Mesenchymal stem cell (in vitro differentiated cells and primary cell): ENCODE results near the gene KNL1.
"Not testable (repeated sequence)": the region's sequence is repeated elsewhere in the genome, so short reads cannot be mapped to it uniquely, and the experiment has no call there.

Source experiments
- DNase-seq: peaks from one replicate; pipeline ENCODE4 v3.0.0-alpha.2; 2013
- H2AFZ ChIP-seq: one replicate; pipeline ENCODE4 v1.6.1; 2013; ENCODE audit warnings: low read depth, mild to moderate bottlenecking, control low read depth, inconsistent platforms, low read length, moderate library complexity
- H2AK5ac ChIP-seq: 2 replicates; pipeline ENCODE4 v1.6.1; 2013; ENCODE audit warnings: low read length, moderate library complexity, mild to moderate bottlenecking, inconsistent platforms; ENCODE audit not compliant: severe bottlenecking
- H2BK120ac ChIP-seq: one replicate; pipeline ENCODE4 v1.6.1; 2013; ENCODE audit warnings: low read depth, mild to moderate bottlenecking, inconsistent platforms, low read length, moderate library complexity
- H2BK12ac ChIP-seq, 2 experiments: one replicate each; pipeline ENCODE4 v1.6.1; 2013; ENCODE audit warnings: inconsistent platforms in 2 of 2, low read length in 2 of 2, mild to moderate bottlenecking in 2 of 2, moderate library complexity in 2 of 2, control low read depth in 1 of 2
- H2BK15ac ChIP-seq: one replicate; pipeline ENCODE4 v1.6.1; 2013; ENCODE audit warnings: mild to moderate bottlenecking, low read depth, inconsistent platforms; ENCODE audit not compliant: poor library complexity, severe bottlenecking
- H2BK5ac ChIP-seq: 2 replicates; pipeline ENCODE4 v1.6.1; 2013; ENCODE audit warnings: low read depth, mild to moderate bottlenecking, low read length, control low read depth, inconsistent platforms; ENCODE audit not compliant: poor library complexity, severe bottlenecking
- H3K14ac ChIP-seq, 2 experiments: one replicate each; pipeline ENCODE4 v1.6.1; 2013; ENCODE audit warnings: inconsistent platforms in 2 of 2, low read length in 2 of 2, control low read depth in 1 of 2, mild to moderate bottlenecking in 1 of 2, moderate library complexity in 1 of 2
- H3K18ac ChIP-seq, 2 experiments: one replicate each; pipeline ENCODE4 v1.6.1; 2013; ENCODE audit warnings: inconsistent platforms in 2 of 2, low read length in 2 of 2, control low read depth in 1 of 2, low read depth in 1 of 2, mild to moderate bottlenecking in 1 of 2
- H3K23ac ChIP-seq, 2 experiments: one replicate each; pipeline ENCODE4 v1.6.1; 2013; ENCODE audit warnings: inconsistent platforms in 2 of 2, low read length in 2 of 2, mild to moderate bottlenecking in 2 of 2, moderate library complexity in 2 of 2, control low read depth in 1 of 2
- H3K27ac ChIP-seq: 2 replicates; pipeline ENCODE4 v1.5.1; 2013; ENCODE audit warnings: mild to moderate bottlenecking, moderate library complexity, low read length, control low read depth, inconsistent platforms; ENCODE audit not compliant: poor library complexity, severe bottlenecking
- H3K27me3 ChIP-seq, 2 experiments: 2 replicates each; pipeline versions ENCODE4 v1.6.1 to v1.7.0; 2013; ENCODE audit warnings: low read length in 2 of 2, mild to moderate bottlenecking in 2 of 2, moderate library complexity in 2 of 2, control low read depth in 1 of 2, inconsistent platforms in 1 of 2; ENCODE audit not compliant: control insufficient read depth in 1 of 2, insufficient read depth in 1 of 2
- H3K36me3 ChIP-seq, 2 experiments: 2 replicates each; pipeline versions ENCODE4 v1.6.1 to v1.7.0; 2013; ENCODE audit warnings: low read length in 2 of 2, control low read depth in 1 of 2, inconsistent platforms in 1 of 2, low read depth in 1 of 2, mild to moderate bottlenecking in 1 of 2; ENCODE audit not compliant: insufficient read depth in 2 of 2, control insufficient read depth in 1 of 2
- H3K4ac ChIP-seq, 2 experiments: one replicate each; pipeline ENCODE4 v1.6.1; 2013; ENCODE audit warnings: inconsistent platforms in 2 of 2, low read length in 2 of 2, mild to moderate bottlenecking in 2 of 2, moderate library complexity in 2 of 2, control low read depth in 1 of 2, low read depth in 1 of 2
- H3K4me1 ChIP-seq: 2 replicates; pipeline ENCODE4 v1.6.1; 2013; ENCODE audit warnings: low read depth, low read length, control low read depth; ENCODE audit not compliant: control insufficient read depth, insufficient read depth
- H3K4me2 ChIP-seq: 2 replicates; pipeline ENCODE4 v1.6.1; 2013; ENCODE audit warnings: low read length, mild to moderate bottlenecking, inconsistent platforms; ENCODE audit not compliant: poor library complexity, severe bottlenecking
- H3K4me3 ChIP-seq, 2 experiments: 2 replicates each; pipeline versions ENCODE4 v1.5.1 to v1.7.0; 2013; ENCODE audit warnings: low read length in 2 of 2, mild to moderate bottlenecking in 2 of 2, control low read depth in 1 of 2, low read depth in 1 of 2; ENCODE audit not compliant: insufficient read depth in 1 of 2
- H3K79me1 ChIP-seq: replicated peaks from 2 replicates; pipeline ENCODE4 v1.6.1; 2013; ENCODE audit warnings: mild to moderate bottlenecking, control low read depth, low read length, inconsistent platforms; ENCODE audit not compliant: poor library complexity, severe bottlenecking
- H3K9ac ChIP-seq: 2 replicates; pipeline ENCODE4 v1.7.0; 2013; ENCODE audit warnings: mild to moderate bottlenecking, low read length, moderate library complexity
- H3K9me3 ChIP-seq: 2 replicates; pipeline ENCODE4 v1.7.0; 2013; ENCODE audit warnings: mild to moderate bottlenecking, low read length; ENCODE audit not compliant: control insufficient read depth
- H4K8ac ChIP-seq: one replicate; pipeline ENCODE4 v1.6.1; 2013; ENCODE audit warnings: inconsistent platforms, mild to moderate bottlenecking, low read length, moderate library complexity
- H4K91ac ChIP-seq: one replicate; pipeline ENCODE4 v1.6.1; 2013; ENCODE audit warnings: mild to moderate bottlenecking, low read length, inconsistent platforms
- WGBS: methylation state at CpG from one replicate; pipeline ENCODE4 v1.1.7; 2013; ENCODE audit warnings: mixed read lengths; 5-methylcytosine and 5-hydroxymethylcytosine counted together

The KNL1 gene

DNA sequence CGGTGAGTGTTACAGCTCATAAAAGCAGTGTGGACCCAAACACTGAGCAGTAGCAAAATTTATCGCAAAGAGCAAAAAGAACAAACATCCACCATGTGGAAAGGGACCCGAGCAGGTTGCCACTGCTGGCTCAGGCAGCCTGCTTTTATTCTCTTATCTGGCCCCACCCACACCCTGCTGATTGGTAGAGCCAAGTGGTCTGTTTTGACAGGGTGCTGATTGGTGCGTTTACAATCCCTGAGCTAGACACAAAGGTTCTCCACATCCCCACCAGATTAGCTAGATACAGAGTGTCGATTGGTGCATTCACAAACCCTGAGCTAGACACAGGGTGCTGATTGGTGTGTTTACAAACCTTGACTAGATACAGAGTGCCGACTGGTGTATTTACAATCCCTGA is 82.2 kb downstream of the KNL1 start:
- H3K27ac ChIP-seq, H4K8ac ChIP-seq, H4K91ac ChIP-seq, H2BK15ac ChIP-seq, H2AK5ac ChIP-seq, H3K4me1 ChIP-seq, H3K23ac ChIP-seq, H3K9me3 ChIP-seq, H3K4ac ChIP-seq, H3K36me3 ChIP-seq, H3K27me3 ChIP-seq, H3K4me2 ChIP-seq, H2BK120ac ChIP-seq, H3K9ac ChIP-seq, DNase-seq, H2BK5ac ChIP-seq, H3K14ac ChIP-seq, H2AFZ ChIP-seq, H3K79me1 ChIP-seq, H3K4me3 ChIP-seq, H2BK12ac ChIP-seq, H3K18ac ChIP-seq: not testable (repeated sequence)
- 100% methylated on average over 3 of the region's 6 CpGs for WGBS

DNA sequence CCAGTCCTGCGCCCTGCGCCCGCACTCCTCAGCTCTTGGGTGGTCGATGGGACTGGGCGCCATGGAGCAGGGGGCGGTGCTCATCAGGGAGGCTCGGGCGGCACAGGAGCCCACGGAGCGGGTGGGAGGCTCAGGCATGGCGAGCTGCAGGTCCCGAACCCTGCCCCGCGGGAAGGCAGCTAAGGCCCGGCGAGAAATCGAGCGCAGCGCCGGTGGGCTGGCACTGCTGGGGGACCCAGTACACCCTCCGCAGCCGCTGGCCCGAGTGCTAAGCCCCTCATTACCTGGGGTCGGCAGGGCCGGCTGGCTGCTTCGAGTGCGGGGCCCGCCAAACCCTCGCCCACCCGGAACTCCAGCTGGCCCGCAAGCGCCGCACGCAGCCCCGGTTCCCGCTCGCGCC is 82.9 kb downstream of the KNL1 start:
- not testable (repeated sequence) for H2BK15ac ChIP-seq, H2AFZ ChIP-seq, H3K4me1 ChIP-seq, H3K23ac ChIP-seq, H3K18ac ChIP-seq, H4K91ac ChIP-seq, H3K36me3 ChIP-seq, H3K4me3 ChIP-seq, H3K14ac ChIP-seq, H2BK12ac ChIP-seq, DNase-seq, H4K8ac ChIP-seq, H2BK120ac ChIP-seq, H3K9ac ChIP-seq, H3K27me3 ChIP-seq, H2BK5ac ChIP-seq, H3K4ac ChIP-seq, H2AK5ac ChIP-seq, H3K79me1 ChIP-seq, H3K27ac ChIP-seq, H3K4me2 ChIP-seq, H3K9me3 ChIP-seq
- WGBS = 99% methylated on average over 27 of the region's 38 CpGs

DNA sequence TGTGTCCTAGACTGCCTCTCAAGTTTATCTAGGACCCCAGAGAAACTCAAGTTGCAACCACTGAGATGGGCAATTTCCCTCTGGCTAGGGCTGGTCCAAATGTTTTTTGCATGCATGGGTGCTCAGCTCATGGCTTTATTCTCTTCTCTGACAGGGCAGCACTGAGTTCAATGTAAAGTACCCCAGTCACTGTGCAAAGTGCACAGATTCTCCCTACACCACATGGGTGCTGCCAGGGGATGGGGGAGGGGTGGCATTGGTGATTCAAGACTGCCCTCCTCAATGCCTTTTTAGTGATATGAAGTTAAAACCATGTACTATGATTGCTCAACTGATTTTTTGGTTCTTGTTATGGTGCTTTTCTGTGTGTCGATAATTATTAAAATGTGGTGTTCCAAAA is 86.1 kb downstream of the KNL1 start:
- Histone ChIP-seq H3K4ac (no peak overlapping the region), H2BK12ac (no peak overlapping the region), H3K4me2 (no peak overlapping the region), H3K36me3 (no peaks in the 10 kb centered on the region), H3K27me3 (no peaks in the 10 kb centered on the region), H3K4me1 (no peaks in the 10 kb centered on the region), H4K8ac (no peak overlapping the region), H2BK120ac (no peak overlapping the region), H3K14ac (no peak overlapping the region), H3K23ac (no peak overlapping the region), H3K9me3 (no peaks in the 10 kb centered on the region), H3K27ac (no peak overlapping the region), H4K91ac (no peak overlapping the region), H3K9ac (no peak overlapping the region), H2AK5ac (no peak overlapping the region), H3K4me3 (no peak overlapping the region), H3K79me1 (no peaks in the 10 kb centered on the region), H2BK15ac (no peak overlapping the region), H2BK5ac (no peak overlapping the region), H2AFZ (no peak overlapping the region), H3K18ac (no peak overlapping the region)
- WGBS = 100% methylated on average over 1 of the region's 1 CpG
- DNase-seq = no peak

DNA sequence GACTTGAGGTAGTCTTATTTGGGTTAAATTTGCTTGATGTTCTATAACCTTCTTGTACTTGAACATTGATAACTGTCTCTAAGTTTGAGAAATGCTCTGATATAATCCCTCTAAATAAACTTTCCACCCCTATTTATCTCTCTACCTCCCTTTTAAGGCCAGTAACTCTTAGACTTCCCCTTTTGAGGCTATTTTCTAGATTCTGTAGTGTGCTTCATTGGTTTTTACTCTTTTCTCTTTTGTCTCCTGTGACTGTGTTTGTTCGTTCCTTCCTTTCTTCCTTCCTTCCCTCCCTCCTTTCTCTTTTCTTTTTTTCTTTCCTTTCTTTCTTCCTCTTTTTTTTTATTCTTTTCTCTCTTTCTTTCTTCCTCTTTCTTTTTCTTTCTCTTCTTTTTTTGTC is 86.9 kb downstream of the KNL1 start:
- not testable (repeated sequence) for H2BK5ac ChIP-seq, H3K4me1 ChIP-seq, H2AK5ac ChIP-seq, H4K8ac ChIP-seq, H2BK15ac ChIP-seq, DNase-seq, H3K23ac ChIP-seq, H3K9me3 ChIP-seq, H3K4me2 ChIP-seq, H2BK12ac ChIP-seq, H2BK120ac ChIP-seq, H3K14ac ChIP-seq, H3K36me3 ChIP-seq, H3K18ac ChIP-seq, H2AFZ ChIP-seq, H3K4ac ChIP-seq, H3K27me3 ChIP-seq, H4K91ac ChIP-seq, H3K4me3 ChIP-seq, H3K27ac ChIP-seq, H3K79me1 ChIP-seq, H3K9ac ChIP-seq
- WGBS = 82% methylated on average over 1 of the region's 1 CpG
